Osteoblast (primary cell): ENCODE results near the gene PHF13. TPM values are rescaled to one million over a fixed set of nuclear protein-coding genes. Genes with fewer than 3 reads are reported as not detected.

Experiments used
- DNase-seq: peaks from one replicate; pipeline ENCODE4 v3.0.0; 2011; ENCODE audit warnings: low spot score, mixed read lengths; ENCODE audit not compliant: insufficient read length; ENCODE audit errors: missing footprints
- H2AFZ ChIP-seq: 2 replicates; pipeline ENCODE4 v1.6.0; 2011; ENCODE audit warnings: mild to moderate bottlenecking, low read length
- H3K27ac ChIP-seq: 2 replicates; pipeline ENCODE4 v1.5.1; 2011; ENCODE audit warnings: mild to moderate bottlenecking, low read depth, low read length, moderate library complexity
- H3K27me3 ChIP-seq: 2 replicates; pipeline ENCODE4 v1.6.0; 2012; ENCODE audit warnings: mild to moderate bottlenecking, control low read depth, inconsistent platforms, low read length, moderate library complexity; ENCODE audit not compliant: insufficient read depth
- H3K36me3 ChIP-seq: 2 replicates; pipeline ENCODE4 v1.5.1; 2011; ENCODE audit warnings: mild to moderate bottlenecking, low read length, control low read depth, moderate library complexity; ENCODE audit not compliant: insufficient read depth
- H3K4me1 ChIP-seq: 2 replicates; pipeline ENCODE4 v1.5.1; 2011; ENCODE audit warnings: mild to moderate bottlenecking, low read length, control low read depth, moderate library complexity; ENCODE audit not compliant: insufficient read depth
- H3K4me2 ChIP-seq: 2 replicates; pipeline ENCODE4 v1.6.0; 2011; ENCODE audit warnings: mild to moderate bottlenecking, low read length; ENCODE audit not compliant: insufficient read depth
- H3K4me3 ChIP-seq: fragments of 200-600 bp; sonication (generic); 3 replicates; pipeline ENCODE4 v1.5.1; 2012; ENCODE audit warnings: mild to moderate bottlenecking, low read length, inconsistent platforms; ENCODE audit not compliant: insufficient read depth
- H3K79me2 ChIP-seq: 2 replicates; pipeline ENCODE4 v1.6.0; 2012; ENCODE audit warnings: mild to moderate bottlenecking, low read length, control low read depth, inconsistent platforms; ENCODE audit not compliant: insufficient read depth
- H3K9me3 ChIP-seq: 2 replicates; pipeline ENCODE4 v1.5.1; 2011; ENCODE audit warnings: low read depth, low read length, control low read depth
- H4K20me1 ChIP-seq: 2 replicates; pipeline ENCODE4 v1.6.0; 2012; ENCODE audit warnings: mild to moderate bottlenecking, low read length, control low read depth; ENCODE audit not compliant: insufficient read depth
- CTCF ChIP-seq: IDR thresholded peaks from 2 replicates; pipeline ENCODE4 v1.5.1; 2011; ENCODE audit warnings: mild to moderate bottlenecking, low read depth, low read length, moderate library complexity; ENCODE audit errors: extremely low read depth
- total RNA-seq: library from RNA; depleted of rRNA; stranded (reverse); fragments of >200 nt; gene quantifications from 2 replicates; pipeline ENCODE4 v1.2.3, GENCODE V29; 2012

PHF13 gene
- total RNA-seq, 1 donor, result 13.4 TPM

- Histone ChIP-seq H3K36me3 (peaks cover 31% of the 10 kb centered on the region), H4K20me1 (peaks cover 55% of the 10 kb centered on the region), H3K4me2 (peak overlapping the region; percentile 100), H3K4me3 (peak overlapping the region; percentile 85), H2AFZ (peak overlapping the region; percentile 32), H3K79me2 (peaks cover 59% of the 10 kb centered on the region), H3K27ac (peak overlapping the region; percentile 79), H3K27me3 (no peaks in the 10 kb centered on the region), H3K4me1 (peaks cover 35% of the 10 kb centered on the region), H3K9me3 (no peaks in the 10 kb centered on the region)
- no peak for TF ChIP-seq CTCF
- DNase-seq, result peak; percentile 98
These were observed 12.2 kb upstream of the PHF13 start for GRCh38 chr1:6601049-6601922.

DNA sequence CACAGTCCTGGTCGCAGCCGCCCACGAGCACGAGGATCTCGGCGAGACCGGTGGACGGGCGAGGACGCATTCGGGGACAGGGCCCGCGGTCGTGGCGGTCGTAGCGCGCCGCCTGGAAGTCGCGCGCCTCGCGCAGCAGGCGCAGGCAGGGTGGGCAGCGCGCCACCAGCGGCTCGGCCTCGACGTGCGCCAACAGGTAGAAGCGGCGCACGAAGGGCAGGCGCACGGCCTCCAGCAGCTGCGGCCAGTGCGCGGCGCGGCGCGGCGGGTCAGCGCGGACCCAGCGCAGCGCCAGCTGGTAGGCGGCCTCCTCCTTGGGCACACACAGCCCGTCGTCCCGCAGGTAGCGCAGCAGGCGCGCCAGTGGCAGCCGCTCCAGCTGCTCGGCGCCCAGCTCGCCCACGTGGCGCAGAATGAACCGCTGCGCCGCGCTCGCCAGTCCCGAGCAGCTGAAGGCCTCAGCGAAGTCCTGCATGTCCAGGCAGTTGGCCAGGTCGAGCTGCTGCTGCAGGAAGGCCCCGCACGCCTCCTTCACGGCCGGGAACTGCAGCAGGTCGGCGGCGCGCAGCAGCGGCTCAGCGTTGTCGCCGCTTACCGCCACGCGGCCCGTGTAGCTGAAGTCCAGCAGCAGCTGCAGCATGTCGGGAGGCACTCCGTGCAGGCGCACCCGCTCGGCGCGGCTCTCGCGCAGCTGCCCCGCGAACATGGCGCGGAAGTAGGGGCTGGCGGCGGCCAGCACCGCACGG lies 11.4 kb upstream of the PHF13 start:
- DNase-seq, result no peak
- Histone ChIP-seq H3K4me1 (peaks cover 35% of the 10 kb centered on the region), H3K9me3 (no peaks in the 10 kb centered on the region), H3K4me3 (peak overlapping the region; percentile 85), H3K27ac (peak overlapping the region; percentile 79), H4K20me1 (peaks cover 47% of the 10 kb centered on the region), H3K4me2 (peak overlapping the region; percentile 100), H3K36me3 (peaks cover 23% of the 10 kb centered on the region), H2AFZ (no peak overlapping the region), H3K27me3 (no peaks in the 10 kb centered on the region), H3K79me2 (peaks cover 51% of the 10 kb centered on the region)
- TF ChIP-seq CTCF, result no peak

DNA sequence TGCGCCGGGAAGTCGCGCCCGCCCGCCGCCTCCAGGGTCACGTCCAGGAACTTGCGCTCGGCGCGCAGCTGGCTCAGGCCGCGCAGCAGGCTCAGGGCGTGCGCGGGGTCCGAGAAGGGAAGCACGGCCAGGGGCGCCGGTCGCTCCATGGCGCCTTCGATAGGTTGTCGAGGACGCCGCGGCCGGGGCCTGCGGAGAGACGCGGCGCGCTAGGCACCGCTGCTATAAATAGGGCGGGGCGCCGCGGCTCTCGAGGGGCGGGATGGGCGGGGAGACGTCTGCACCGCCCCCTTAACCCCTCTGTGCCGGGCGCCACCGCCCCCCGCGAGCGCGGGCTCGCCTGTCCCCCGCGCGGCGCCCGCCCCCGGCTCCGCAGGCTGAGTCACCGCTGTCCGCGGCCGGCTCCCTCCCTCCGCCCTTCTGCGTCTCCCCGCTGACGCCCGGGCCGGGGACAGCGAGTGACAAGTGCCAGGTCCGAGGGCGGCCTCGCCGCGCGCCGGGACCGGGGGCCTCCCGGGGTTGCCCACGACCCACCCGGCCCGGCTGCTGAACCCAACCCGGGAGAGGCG lies 10.8 kb upstream of the PHF13 start, which contains the start of gene KLHL21:
TSS of gene KLHL21 (minus strand) at position 201 of the 569 bp plus-strand sequence. CDS start at position 149, 52 bp downstream.
- Histone ChIP-seq H3K4me1 (peaks cover 35% of the 10 kb centered on the region), H3K9me3 (no peaks in the 10 kb centered on the region), H3K36me3 (peaks cover 16% of the 10 kb centered on the region), H3K79me2 (peaks cover 45% of the 10 kb centered on the region), H3K4me2 (peak within 1 kb of the TSS; percentile 100), H3K4me3 (peak within 1 kb of the TSS; percentile 85), H4K20me1 (peaks cover 41% of the 10 kb centered on the region), H3K27me3 (no peaks in the 10 kb centered on the region), H2AFZ (peak within 1 kb of the TSS; percentile 80), H3K27ac (peak within 1 kb of the TSS; percentile 99)
- peak; percentile 99 for DNase-seq
- TF ChIP-seq CTCF, result no peak
